AG10803 (cell line): ENCODE results near the gene TFCP2L1.

Experiments
- DNase-seq: peaks from one replicate; pipeline ENCODE4 v3.0.0; 2010; ENCODE audit warnings: low read depth
- H3K4me3 ChIP-seq: 2 replicates; pipeline ENCODE4 v1.5.1; 2011; ENCODE audit warnings: mild to moderate bottlenecking, low read length, control low read depth
- CTCF ChIP-seq: conservative IDR thresholded peaks from 2 replicates; pipeline ENCODE4 v1.5.1; 2011; ENCODE audit warnings: mild to moderate bottlenecking, low read length, control low read depth, inconsistent platforms

The TFCP2L1 gene

DNA sequence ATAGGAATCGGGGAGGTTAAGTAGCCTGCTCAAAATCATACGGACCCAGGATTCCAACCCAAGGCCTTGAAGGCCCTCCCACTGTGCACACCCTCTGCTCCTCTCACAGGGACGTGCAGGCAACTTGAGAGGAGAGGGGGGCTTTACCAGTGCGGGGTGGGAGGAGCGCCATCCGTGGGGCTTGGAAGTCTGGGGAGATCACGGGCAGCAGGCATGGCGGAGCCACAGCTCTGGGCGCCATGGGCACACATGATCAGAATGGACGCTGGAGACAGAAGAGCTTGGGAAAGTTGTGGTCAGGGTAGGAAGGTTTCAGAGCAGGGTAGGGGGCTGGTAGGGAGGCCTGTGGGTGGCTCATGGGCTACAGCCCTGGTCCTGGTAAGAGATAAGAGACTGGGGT lies 70.7 kb downstream of the TFCP2L1 start:
- H3K4me3 ChIP-seq = no peak overlapping the region
- no peak for DNase-seq
- TF ChIP-seq CTCF = no peak

GRCh38 chr2:121213386-121213785 lies 71.6 kb downstream of the TFCP2L1 start:
- no peak for DNase-seq
- no peak overlapping the region for H3K4me3 ChIP-seq
- TF ChIP-seq CTCF = no peak

DNA sequence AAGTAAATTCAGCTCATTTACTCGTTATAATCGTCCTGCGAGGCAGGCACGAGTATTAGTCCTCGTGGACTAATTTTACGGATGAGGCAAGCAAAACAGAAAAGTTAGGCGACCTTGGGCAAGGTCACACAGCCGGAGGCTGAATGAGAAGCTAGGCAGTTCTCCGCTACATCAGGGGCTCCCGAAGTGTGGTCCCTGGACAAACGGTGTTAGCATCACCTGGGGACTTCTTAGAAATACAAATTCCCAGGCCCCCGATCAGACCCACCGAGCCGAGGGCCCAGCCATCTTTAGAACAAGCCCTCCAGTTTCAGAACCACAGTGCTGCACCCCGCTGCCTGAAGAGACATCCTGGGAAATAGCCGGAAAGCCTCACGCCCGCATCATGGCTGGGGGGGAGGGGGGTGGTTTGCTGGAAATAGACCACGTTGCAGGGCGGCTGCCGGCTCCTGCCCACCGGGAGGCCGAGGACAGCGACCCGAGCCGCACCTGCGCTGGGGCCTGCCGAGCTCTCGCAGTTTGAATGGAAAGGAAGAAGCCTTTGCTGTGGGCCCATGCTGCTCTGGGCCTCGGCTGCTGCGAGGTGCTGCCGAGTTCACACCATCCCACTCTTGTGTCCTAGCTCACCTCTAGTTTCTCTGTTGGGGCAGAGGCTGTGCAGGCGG lies 72.2 kb downstream of the TFCP2L1 start:
- TF ChIP-seq CTCF = no peak
- no peak for DNase-seq
- no peak overlapping the region for H3K4me3 ChIP-seq

DNA sequence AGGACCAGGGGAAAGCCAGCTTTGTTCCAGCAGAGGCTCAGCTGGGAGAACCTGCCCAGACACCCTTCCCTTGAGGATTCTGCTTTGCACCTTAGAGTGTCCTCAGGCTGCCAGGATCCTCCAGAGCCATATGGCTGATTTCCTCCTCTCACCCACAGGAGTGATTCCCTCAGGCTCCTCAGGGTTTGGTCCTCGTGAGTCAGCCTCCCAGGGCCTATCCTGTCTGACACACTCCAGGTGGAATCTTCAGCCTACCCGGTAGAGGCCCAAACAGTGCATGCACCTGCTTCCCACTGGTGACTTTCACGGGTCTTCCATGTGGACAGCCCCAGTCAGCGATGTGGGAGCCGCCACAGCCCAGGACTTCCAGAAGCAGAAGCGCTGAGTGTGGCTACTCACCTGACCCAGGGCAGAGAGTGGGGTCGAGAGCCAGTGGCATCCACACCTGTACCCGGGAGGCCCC lies 73.3 kb downstream of the TFCP2L1 start:
- no peak for DNase-seq
- H3K4me3 ChIP-seq = no peak overlapping the region
- TF ChIP-seq CTCF = no peak

- TF ChIP-seq CTCF = no peak
- no peak for DNase-seq
- H3K4me3 ChIP-seq = no peak overlapping the region
Measured at GRCh38 chr2:121211251-121211650, 73.8 kb downstream of the TFCP2L1 start.

GRCh38 chr2:121210691-121211090 lies 74.3 kb downstream of the TFCP2L1 start:
- no peak for TF ChIP-seq CTCF
- H3K4me3 ChIP-seq = no peak overlapping the region
- DNase-seq = no peak

GRCh38 chr2:121209014-121209610 lies 75.9 kb downstream of the TFCP2L1 start:
- H3K4me3 ChIP-seq = no peak overlapping the region
- DNase-seq = no peak
- no peak for TF ChIP-seq CTCF
